BJ (cell line): ENCODE data around the gene PTPRE. TPM values are rescaled to one million over a fixed set of nuclear protein-coding genes. Genes with fewer than 3 reads are reported as not detected.

ENCODE experiments used
- CTCF ChIA-PET: fragments of 350-600 bp; formaldehyde crosslinking; extraction: SDS; loops from one replicate; lab custom pipeline; 2021; ENCODE audit warnings: antibody characterized with exemption, inconsistent platforms; lab: Yijun Ruan, JAX
- POLR2A ChIA-PET: fragments of 300-600 bp; sonication (Branson Sonifier 250); formaldehyde crosslinking; extraction: SDS; loops from one replicate; lab custom pipeline; 2021; ENCODE audit warnings: antibody characterized with exemption; lab: Charles Lee
- DNase-seq: peaks from one replicate; pipeline ENCODE4 v3.0.0-alpha.2; 2011; ENCODE audit warnings: low read depth
- H3K27me3 ChIP-seq: 2 replicates; pipeline ENCODE4 v1.6.0; 2011; ENCODE audit warnings: low read length; ENCODE audit not compliant: control insufficient read depth, insufficient read depth
- H3K36me3 ChIP-seq: 2 replicates; pipeline ENCODE4 v1.5.1; 2011; ENCODE audit warnings: low read length; ENCODE audit not compliant: control insufficient read depth, insufficient read depth
- H3K4me3 ChIP-seq: 2 replicates; pipeline ENCODE4 v1.5.1; 2011; ENCODE audit warnings: low read depth, mild to moderate bottlenecking, control low read depth, low read length
- CTCF ChIP-seq: IDR thresholded peaks from 2 replicates; pipeline ENCODE4 v1.5.1; 2011; ENCODE audit warnings: low read depth, mild to moderate bottlenecking, control low read depth, inconsistent platforms, low read length, moderate library complexity; ENCODE audit not compliant: insufficient read depth
- polyA plus RNA-seq: library from polyadenylated mRNA; depleted of rRNA; stranded (reverse); fragments of >200 nt; gene quantifications from 2 replicates; pipeline ENCODE4 v1.2.3, GENCODE V29; 2011

PTPRE gene
- polyA plus RNA-seq, 1 experiment = 0.09 TPM

GRCh38 chr10:127907411-127908105, 655 bp downstream of the PTPRE start:
- TF ChIP-seq CTCF = no peak
- H3K36me3 ChIP-seq = no peaks in the 10 kb centered on the region
- ChIA-PET POLR2A (no interaction called here), CTCF (interaction anchor here (0.6 to 3.6 kb wide), 23 partner anchors 8 to 243 kb away, joined by 3 to 100 read pairs (median 3); no protein-coding TSS in a partner anchor)
- no peak for DNase-seq
- no peaks in the 10 kb centered on the region for H3K27me3 ChIP-seq
- peak overlapping the region; percentile 28 for H3K4me3 ChIP-seq

- no peak for DNase-seq
- CTCF ChIA-PET = interaction anchor here (0.8 to 3.3 kb wide), 6 partner anchors 102 to 161 kb away, joined by 3 to 20 read pairs (median 4); no protein-coding TSS in a partner anchor
- POLR2A ChIA-PET = no interaction called here
- no peak for TF ChIP-seq CTCF
- Histone ChIP-seq H3K27me3 (no peaks in the 10 kb centered on the region), H3K36me3 (no peaks in the 10 kb centered on the region), H3K4me3 (no peak overlapping the region)
These were observed 1.4 kb downstream of the PTPRE start for GRCh38 chr10:127908106-127908958.

- no peak for DNase-seq
- no peaks in the 10 kb centered on the region for H3K36me3 ChIP-seq
- H3K27me3 ChIP-seq = no peaks in the 10 kb centered on the region
- no peak overlapping the region for H3K4me3 ChIP-seq
- ChIA-PET POLR2A (no interaction called here), CTCF (interaction anchor here (3.3 kb wide), 1 partner anchor 102 kb away, joined by 20 read pairs; no protein-coding TSS in a partner anchor)
- TF ChIP-seq CTCF = no peak
These were observed 2.0 kb downstream of the PTPRE start for GRCh38 chr10:127908959-127909267.

- ChIA-PET CTCF (interaction anchor here (3.3 kb wide), 1 partner anchor 101 kb away, joined by 20 read pairs; no protein-coding TSS in a partner anchor), POLR2A (no interaction called here)
- H3K36me3 ChIP-seq = no peaks in the 10 kb centered on the region
- no peaks in the 10 kb centered on the region for H3K27me3 ChIP-seq
- DNase-seq = no peak
- no peak overlapping the region for H3K4me3 ChIP-seq
- TF ChIP-seq CTCF = no peak
These were observed 3.0 kb downstream of the PTPRE start for GRCh38 chr10:127909716-127910463.

- POLR2A ChIA-PET = no interaction called here
- DNase-seq = no peak
- no peaks in the 10 kb centered on the region for H3K36me3 ChIP-seq
- CTCF ChIA-PET = interaction anchor here (3.3 kb wide), 1 partner anchor 100 kb away, joined by 20 read pairs; no protein-coding TSS in a partner anchor
- H3K4me3 ChIP-seq = no peak overlapping the region
- no peaks in the 10 kb centered on the region for H3K27me3 ChIP-seq
- no peak for TF ChIP-seq CTCF
These were observed 3.5 kb downstream of the PTPRE start for GRCh38 chr10:127910464-127910770.
